ENCODE data around the gene ZNF827. TPM values are rescaled to one million over a fixed set of nuclear protein-coding genes. Genes with fewer than 3 reads are reported as not detected.
A peak's percentile ranks its signal among the peaks of the same experiment; 100 is the strongest.

Gene ZNF827
- total and polyA plus RNA-seq, 2 of the 8 experiments (the other 6 are each of a cell fraction or from before 2014, with no cell fraction given), result 25.3 to 26.2 TPM

GRCh38 chr4:145928748-145929147 lies 9.9 kb downstream of the ZNF827 start:
- no peak overlapping the region for H2BK20ac ChIP-seq (ENCODE audit: low read length)
- no peak overlapping the region for H2BK120ac ChIP-seq (replicated peaks; ENCODE audit: low read depth, low read length)
- no peak overlapping the region for H3K9ac ChIP-seq (replicated peaks in 1 of 4; ENCODE audit: extremely low read depth in 1 of 4, low read depth in 3 of 4, low read length in 3 of 4)
- no peak overlapping the region for H3K23ac ChIP-seq (ENCODE audit: insufficient read length)
- H2BK12ac ChIP-seq (ENCODE audit: low read depth, low read length), result no peak overlapping the region
- H3K14ac ChIP-seq (ENCODE audit: insufficient read length), result no peak overlapping the region
- peaks cover 8 to 99% of the 10 kb centered on the region in 2 experiments for H3K79me2 ChIP-seq (ENCODE audit: control insufficient read depth in 1 of 2, insufficient read depth in 2 of 2, low read length in 2 of 2)
- H3K4me3 ChIP-seq (ENCODE audit: extremely low read depth in 1 of 4, insufficient read depth in 2 of 4, low read depth in 3 of 4, low read length in 4 of 4), result no peak overlapping the region
- POLR2A ChIA-PET (ENCODE audit: partially characterized antibody), result no interaction called here
- CTCF ChIA-PET (ENCODE audit: partially characterized antibody), result interaction anchor here (1.7 kb wide), 1 partner anchor 40 kb away, joined by 5 read pairs; no protein-coding TSS in a partner anchor
- H3K79me1 ChIP-seq (ENCODE audit: low read depth, low read length), result peaks cover 6% of the 10 kb centered on the region; the same call in 1 of the 2 replicates
- H3K23me2 ChIP-seq (ENCODE audit: low read depth, low read length), result no peaks in the 10 kb centered on the region
- H4K8ac ChIP-seq (ENCODE audit: extremely low read depth, insufficient read depth, low read length), result no peak overlapping the region
- TF ChIP-seq MAFK (IDR thresholded peaks at IDR 0.05; ENCODE audit: low read depth, low read length), result no peak
- TF ChIP-seq, protein P1, sequence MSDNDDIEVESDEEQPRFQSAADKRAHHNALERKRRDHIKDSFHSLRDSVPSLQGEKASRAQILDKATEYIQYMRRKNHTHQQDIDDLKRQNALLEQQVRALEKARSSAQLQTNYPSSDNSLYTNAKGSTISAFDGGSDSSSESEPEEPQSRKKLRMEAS (IDR thresholded peaks at IDR 0.05), result 0 out of 2 replicates have a peak, but pooled peaks have one; percentile 8
- H3K18ac ChIP-seq (ENCODE audit: extremely low read depth, low read length), result no peak overlapping the region
- H3K36me3 ChIP-seq (ENCODE audit: control insufficient read depth in 2 of 4, insufficient read depth in 4 of 4, low read length in 3 of 4), result no peaks in the 10 kb centered on the region; a peak in 1 of 8 replicates
- no peak overlapping the region for H2BK5ac ChIP-seq (ENCODE audit: low read depth, low read length)
- no peak overlapping the region for H3K4me2 ChIP-seq (ENCODE audit: insufficient read depth in 1 of 2, low read depth in 2 of 2, low read length in 2 of 2)
- no peak for DNase-seq (ENCODE audit: low read depth in 1 of 2, low spot score in 2 of 2)
- H4K5ac ChIP-seq (ENCODE audit: insufficient read length, low read depth, low read length), result no peak overlapping the region
- H3K27ac ChIP-seq (ENCODE audit: low read depth, low read length), result no peak overlapping the region
- no peak overlapping the region for H4K91ac ChIP-seq (replicated peaks; ENCODE audit: insufficient read length, low read length)
- H3K9me3 ChIP-seq (ENCODE audit: insufficient read depth in 2 of 2, low read depth in 1 of 2, low read length in 1 of 2), result peaks cover 0 to 4% of the 10 kb centered on the region in 2 experiments; a peak in 1 of 4 replicates
- 85% methylated on average over 8 of the region's 8 CpGs; no CpG with 5 or more reads in 1 of the 2 experiments for WGBS, 2 experiments (ENCODE audit: extremely low coverage in 1 of 2, insufficient coverage in 1 of 2, insufficient read length in 1 of 2, insufficient replicate concordance in 2 of 2, low coverage in 1 of 2, low lambda C conversion rate in 2 of 2, missing lambda C conversion rate in 1 of 2)
- no peak overlapping the region for H3K4ac ChIP-seq (replicated peaks; ENCODE audit: insufficient read length, low read depth, low read length)
- H3K4me1 ChIP-seq (replicated peaks in 1 of 4; ENCODE audit: control insufficient read depth in 3 of 4, insufficient read depth in 4 of 4, low read length in 3 of 4), result peaks cover 0 to 5% (median 2%) of the 10 kb centered on the region in 4 experiments; a peak in 3 of 7 replicates
- H2AFZ ChIP-seq (ENCODE audit: low read length), result no peak overlapping the region
- H4K20me1 ChIP-seq (replicated peaks in 1 of 2; ENCODE audit: control insufficient read depth in 1 of 2, insufficient read depth in 2 of 2, low read length in 2 of 2), result peaks cover 0 to 1% of the 10 kb centered on the region in 2 experiments
- H2BK15ac ChIP-seq (ENCODE audit: low read length), result no peak overlapping the region
- FAIRE-seq, result no peak
- no peak overlapping the region for H2AK5ac ChIP-seq (ENCODE audit: low read depth, low read length)
- peaks cover 0 to 1% (median 0%) of the 10 kb centered on the region in 4 experiments; a peak in 1 of 7 replicates for H3K27me3 ChIP-seq (replicated peaks in 1 of 4; ENCODE audit: control insufficient read depth in 3 of 4, extremely low read depth in 1 of 4, insufficient read depth in 3 of 4, low read length in 3 of 4)
- H3K56ac ChIP-seq (replicated peaks; ENCODE audit: insufficient read length, low read depth, low read length), result no peak overlapping the region

All from H1 (cell line).